Calu3 (cell line): ENCODE results near the gene E2F8. TPM values are rescaled to one million over a fixed set of nuclear protein-coding genes. Genes with fewer than 3 reads are reported as not detected.

ENCODE experiments used
- BruUV-seq: library from RNA; stranded (reverse); fragments of 400-500 nt; replicated peaks from 2 replicates; lab custom pipeline; 2021; lab: Mats Ljungman, UMichigan
- CTCF ChIA-PET: fragments of 300-600 bp; sonication (Branson Sonifier 250); formaldehyde crosslinking; loops from one replicate; lab custom pipeline; 2022; ENCODE audit warnings: antibody characterized with exemption; lab: Charles Lee
- DNase-seq: peaks from one replicate; pipeline ENCODE4 v3.0.0; 2022
- H3K27ac Mint-ChIP-seq: one replicate; pipeline ENCODE4 v1.8.0; 2022; ENCODE audit warnings: mixed read lengths; ENCODE audit not compliant: unreplicated experiment
- H3K27me3 Mint-ChIP-seq: one replicate; pipeline ENCODE4 v1.8.0; 2022; ENCODE audit warnings: mixed read lengths; ENCODE audit not compliant: unreplicated experiment
- H3K36me3 Mint-ChIP-seq: one replicate; pipeline ENCODE4 v1.8.0; 2022; ENCODE audit warnings: mild to moderate bottlenecking, moderate library complexity, mixed read lengths; ENCODE audit not compliant: insufficient read depth, unreplicated experiment
- H3K4me1 Mint-ChIP-seq: one replicate; pipeline ENCODE4 v1.8.0; 2022; ENCODE audit warnings: mild to moderate bottlenecking, low read depth, mixed read lengths; ENCODE audit not compliant: unreplicated experiment
- H3K4me3 Mint-ChIP-seq: one replicate; pipeline ENCODE4 v1.8.0; 2022; ENCODE audit warnings: mild to moderate bottlenecking, low read depth, moderate library complexity, mixed read lengths; ENCODE audit not compliant: unreplicated experiment
- H3K9me3 Mint-ChIP-seq: one replicate; pipeline ENCODE4 v1.8.0; 2022; ENCODE audit warnings: low read depth, mixed read lengths; ENCODE audit not compliant: unreplicated experiment
- CTCF ChIP-seq: fragments of 200-600 bp; IDR thresholded peaks from one replicate; pipeline ENCODE4 v1.8.0; 2022; ENCODE audit warnings: antibody characterized with exemption; ENCODE audit not compliant: unreplicated experiment
- intact Hi-C: fragments of 100-400 bp; cut with micrococcal nuclease; formaldehyde crosslinking; loops from one replicate; pipeline ENCODE4 v1.10.0; 2022; ENCODE audit not compliant: unreplicated experiment
- total RNA-seq: library from RNA; stranded (reverse); gene quantifications from 2 replicates; pipeline ENCODE4 v1.2.3, GENCODE V29; 2022

The E2F8 gene
- total RNA-seq, 1 experiment from 2014 or later, result 19.7 TPM

GRCh38 chr11:19232910-19233503 is 7.7 kb downstream of the E2F8 start:
- BruUV-seq, result no TSS peak
- Mint-ChIP-seq H3K4me3 (peak overlapping the region; percentile 37), H3K36me3 (peaks cover 9% of the 10 kb centered on the region), H3K4me1 (peaks cover 16% of the 10 kb centered on the region), H3K27me3 (no peaks in the 10 kb centered on the region), H3K27ac (no peak overlapping the region), H3K9me3 (no peaks in the 10 kb centered on the region)
- TF ChIP-seq CTCF, result no peak
- intact Hi-C loops, result no loop called here
- CTCF ChIA-PET, result no interaction called here
- DNase-seq, result no peak

- CTCF ChIA-PET, result no interaction called here
- Mint-ChIP-seq H3K4me1 (peaks cover 8% of the 10 kb centered on the region), H3K9me3 (no peaks in the 10 kb centered on the region), H3K36me3 (peaks cover 4% of the 10 kb centered on the region), H3K27ac (no peak overlapping the region), H3K4me3 (no peak overlapping the region), H3K27me3 (no peaks in the 10 kb centered on the region)
- no peak for DNase-seq
- BruUV-seq, result no TSS peak
- no peak for TF ChIP-seq CTCF
- intact Hi-C loops, result no loop called here
Observed at GRCh38 chr11:19229671-19230070, 11.1 kb downstream of the E2F8 start.

- no peaks in the 10 kb centered on the region for H3K27me3 Mint-ChIP-seq
- no peak overlapping the region for H3K27ac Mint-ChIP-seq
- CTCF ChIA-PET, result no interaction called here
- H3K4me3 Mint-ChIP-seq, result no peak overlapping the region
- H3K9me3 Mint-ChIP-seq, result no peaks in the 10 kb centered on the region
- peaks cover 8% of the 10 kb centered on the region for H3K4me1 Mint-ChIP-seq
- TF ChIP-seq CTCF, result no peak
- intact Hi-C loops, result no loop called here
- BruUV-seq, result no TSS peak
- peaks cover 4% of the 10 kb centered on the region for H3K36me3 Mint-ChIP-seq
- DNase-seq, result no peak
Observed at GRCh38 chr11:19228968-19229367, 11.8 kb downstream of the E2F8 start.

GRCh38 chr11:19226378-19227195 is 14.2 kb downstream of the E2F8 start:
- no peak overlapping the region for H3K4me3 Mint-ChIP-seq
- H3K27me3 Mint-ChIP-seq, result no peaks in the 10 kb centered on the region
- H3K27ac Mint-ChIP-seq, result no peak overlapping the region
- no TSS peak for BruUV-seq
- peaks cover 4% of the 10 kb centered on the region for H3K36me3 Mint-ChIP-seq
- intact Hi-C loops, result no loop called here
- H3K4me1 Mint-ChIP-seq, result no peaks in the 10 kb centered on the region
- no peak for DNase-seq
- TF ChIP-seq CTCF, result no peak
- H3K9me3 Mint-ChIP-seq, result no peaks in the 10 kb centered on the region
- CTCF ChIA-PET, result no interaction called here
